KMS-11 (cell line): ENCODE results near the gene TMEM17.
A peak's percentile ranks its signal among the peaks of the same experiment; 100 is the strongest.

Source experiments
- H2AFZ ChIP-seq: fragments of 200-600 bp; sonication (generic); 2 replicates; pipeline ENCODE4 v1.6.1; 2016; ENCODE audit warnings: antibody characterized with exemption, mixed run types, low read depth
- H3K27ac ChIP-seq: fragments of 200-600 bp; sonication (generic); 2 replicates; pipeline ENCODE4 v1.6.1; 2016; ENCODE audit warnings: mild to moderate bottlenecking, mixed run types
- H3K27me3 ChIP-seq: fragments of 200-600 bp; sonication (generic); 2 replicates; pipeline ENCODE4 v1.6.1; 2017; ENCODE audit warnings: mild to moderate bottlenecking, low read depth, mixed run types, moderate library complexity; ENCODE audit not compliant: insufficient read depth
- H3K36me3 ChIP-seq: fragments of 200-600 bp; sonication (generic); 2 replicates; pipeline ENCODE4 v1.6.1; 2017; ENCODE audit warnings: mild to moderate bottlenecking, mixed run types; ENCODE audit not compliant: insufficient read depth
- H3K4me1 ChIP-seq: fragments of 200-600 bp; sonication (generic); 2 replicates; pipeline ENCODE4 v1.6.1; 2016; ENCODE audit warnings: mild to moderate bottlenecking, low read depth, mixed run types; ENCODE audit not compliant: poor library complexity, severe bottlenecking
- H3K4me2 ChIP-seq: fragments of 200-600 bp; sonication (generic); 2 replicates; pipeline ENCODE4 v1.7.0; 2016; ENCODE audit warnings: mild to moderate bottlenecking, mixed run types
- H3K4me3 ChIP-seq: fragments of 200-600 bp; sonication (generic); IDR thresholded peaks from 2 replicates; pipeline ENCODE4 v1.6.1; 2017; ENCODE audit warnings: low read depth, low read length, mixed read lengths; ENCODE audit not compliant: insufficient read depth
- H3K79me2 ChIP-seq: fragments of 200-600 bp; sonication (generic); 2 replicates; pipeline ENCODE4 v1.6.1; 2016; ENCODE audit warnings: low read depth, mixed run types; ENCODE audit not compliant: insufficient read depth
- H3K9ac ChIP-seq: fragments of 200-600 bp; sonication (generic); 2 replicates; pipeline ENCODE4 v1.6.1; 2016; ENCODE audit warnings: mild to moderate bottlenecking, mixed run types
- H4K20me1 ChIP-seq: fragments of 200-600 bp; sonication (generic); 2 replicates; pipeline ENCODE4 v1.6.1; 2016; ENCODE audit warnings: mild to moderate bottlenecking, mixed run types; ENCODE audit not compliant: insufficient read depth
- CTCF ChIP-seq: fragments of 200-600 bp; sonication (generic); conservative IDR thresholded peaks from 2 replicates; pipeline ENCODE4 v1.6.1; 2017; ENCODE audit warnings: low read depth, mild to moderate bottlenecking, antibody characterized with exemption, low read length, moderate library complexity, mixed read lengths

TMEM17 gene

GRCh38 chr2:62512384-62512783 is 6.4 kb upstream of the TMEM17 start:
- Histone ChIP-seq H2AFZ (no peak overlapping the region), H3K36me3 (no peaks in the 10 kb centered on the region), H3K4me3 (no peak overlapping the region), H3K27ac (no peak overlapping the region), H3K4me1 (no peaks in the 10 kb centered on the region), H3K9ac (no peak overlapping the region), H3K79me2 (no peaks in the 10 kb centered on the region), H4K20me1 (no peaks in the 10 kb centered on the region), H3K27me3 (no peaks in the 10 kb centered on the region), H3K4me2 (no peak overlapping the region)
- no peak for TF ChIP-seq CTCF

- no peak overlapping the region for H3K4me2 ChIP-seq
- no peak overlapping the region for H2AFZ ChIP-seq
- no peaks in the 10 kb centered on the region for H3K36me3 ChIP-seq
- no peak overlapping the region for H3K27ac ChIP-seq
- H3K4me3 ChIP-seq = no peak overlapping the region
- TF ChIP-seq CTCF = no peak
- H3K9ac ChIP-seq = no peak overlapping the region
- H3K27me3 ChIP-seq = no peaks in the 10 kb centered on the region
- no peaks in the 10 kb centered on the region for H4K20me1 ChIP-seq
- no peaks in the 10 kb centered on the region for H3K4me1 ChIP-seq
- no peaks in the 10 kb centered on the region for H3K79me2 ChIP-seq
Measured at GRCh38 chr2:62511636-62512035, 5.6 kb upstream of the TMEM17 start.

- no peaks in the 10 kb centered on the region for H3K27me3 ChIP-seq
- H3K4me3 ChIP-seq = peak overlapping the region; percentile 88
- H3K36me3 ChIP-seq = no peaks in the 10 kb centered on the region
- no peaks in the 10 kb centered on the region for H4K20me1 ChIP-seq
- no peaks in the 10 kb centered on the region for H3K4me1 ChIP-seq
- TF ChIP-seq CTCF = no peak
- H3K4me2 ChIP-seq = peak overlapping the region; percentile 30
- H2AFZ ChIP-seq = peak overlapping the region; percentile 74
- H3K27ac ChIP-seq = peak overlapping the region; percentile 18
- no peaks in the 10 kb centered on the region for H3K79me2 ChIP-seq
- H3K9ac ChIP-seq = peak overlapping the region; percentile 37; the same call in 1 of the 2 replicates
Measured at GRCh38 chr2:62506421-62506750, 391 bp upstream of the TMEM17 start.

GRCh38 chr2:62505109-62505749 is 766 bp downstream of the TMEM17 start:
- H3K4me3 ChIP-seq = no peak overlapping the region
- H3K79me2 ChIP-seq = no peaks in the 10 kb centered on the region
- TF ChIP-seq CTCF = no peak
- no peaks in the 10 kb centered on the region for H4K20me1 ChIP-seq
- peak overlapping the region; percentile 18; the same call in 1 of the 2 replicates for H3K27ac ChIP-seq
- peak overlapping the region; percentile 10; the same call in 1 of the 2 replicates for H3K4me2 ChIP-seq
- peak overlapping the region; percentile 74 for H2AFZ ChIP-seq
- no peaks in the 10 kb centered on the region for H3K27me3 ChIP-seq
- peak overlapping the region; percentile 37; the same call in 1 of the 2 replicates for H3K9ac ChIP-seq
- no peaks in the 10 kb centered on the region for H3K4me1 ChIP-seq
- H3K36me3 ChIP-seq = no peaks in the 10 kb centered on the region
